Cardiac fibroblast (primary cell): ENCODE results near the gene SESTD1.
A peak's percentile ranks its signal among the peaks of the same experiment; 100 is the strongest.

Source experiments
- DNase-seq, 2 donors: peaks; one replicate each; pipeline versions ENCODE4 v3.0.0 to v3.0.0-alpha.2; 2010; ENCODE audit warnings: low read depth in 2 of 2
- H3K4me3 ChIP-seq, 2 donors: replicated peaks in 1 of 2; 1 replicate in 1 of 2; 2 replicates in 1 of 2; pipeline ENCODE4 v1.5.1; 2011; ENCODE audit warnings: low read depth in 2 of 2, low read length in 2 of 2, mild to moderate bottlenecking in 2 of 2, moderate library complexity in 1 of 2
- CTCF ChIP-seq: IDR thresholded peaks from one replicate; pipeline ENCODE4 v1.5.1; 2011; ENCODE audit warnings: low read depth, mild to moderate bottlenecking, low read length, inconsistent platforms

The SESTD1 gene

DNA sequence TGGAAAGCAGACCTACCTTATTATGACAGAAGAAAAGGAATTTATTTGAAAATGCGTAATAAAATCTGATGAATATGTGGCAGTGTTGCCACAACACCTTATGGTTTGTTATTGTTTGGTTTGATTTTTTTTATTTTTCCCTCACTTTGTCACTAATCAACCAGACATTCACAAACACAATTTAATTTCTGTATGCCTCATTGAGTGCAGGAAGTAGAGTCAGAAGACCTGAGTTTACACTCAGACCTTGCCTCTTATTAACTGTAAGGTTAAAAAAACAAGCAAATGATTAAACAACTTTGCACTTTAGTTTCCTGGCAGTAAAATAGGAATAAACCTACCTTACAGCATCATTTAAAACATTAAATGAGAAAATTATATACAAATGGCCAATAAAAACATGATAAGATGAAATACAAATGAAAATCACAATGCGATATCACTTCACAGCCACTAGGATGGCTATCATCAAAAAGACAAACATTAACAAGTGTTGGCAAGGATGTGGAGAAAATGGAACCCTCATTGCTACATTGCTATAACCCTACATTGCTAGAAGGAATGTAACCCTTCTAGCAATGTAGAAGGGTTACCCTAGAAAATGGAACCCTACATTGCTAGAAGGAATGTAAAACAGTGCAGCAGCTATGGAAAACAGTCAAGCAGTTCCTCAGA, 3.3 kb downstream of the SESTD1 start:
- peak; percentile 19 for TF ChIP-seq CTCF
- no peak overlapping the region for H3K4me3 ChIP-seq
- DNase-seq, result no peak

DNA sequence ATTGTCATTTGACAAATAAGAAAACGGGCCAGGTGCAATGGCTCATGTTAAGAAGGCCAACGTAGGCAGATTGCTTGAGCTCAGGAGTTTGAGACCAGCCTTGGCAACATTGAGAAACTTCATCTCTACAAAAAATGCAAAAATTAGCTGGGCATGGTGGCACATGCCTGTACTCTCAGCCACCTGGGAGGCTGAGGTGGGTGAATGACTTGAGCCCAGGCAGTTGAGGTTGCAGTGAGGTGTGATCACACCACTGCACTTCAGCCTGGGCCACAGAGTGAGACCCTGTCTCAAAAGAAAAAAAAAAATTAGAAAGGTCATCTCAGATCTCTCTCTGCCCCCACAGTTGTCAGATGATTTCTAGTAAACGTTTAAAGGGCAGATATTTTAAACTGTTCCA, 4.4 kb downstream of the SESTD1 start:
- no peak for TF ChIP-seq CTCF
- DNase-seq, result no peak

GRCh38 chr2:179255129-179255528, 9.5 kb downstream of the SESTD1 start:
- H3K4me3 ChIP-seq, result no peak overlapping the region
- no peak for TF ChIP-seq CTCF
- DNase-seq, result no peak

More for the DNA sequence above, 4.4 kb downstream of the SESTD1 start:
- no peak overlapping the region for H3K4me3 ChIP-seq

GRCh38 chr2:179253226-179253625, 11.4 kb downstream of the SESTD1 start:
- no peak for DNase-seq
- TF ChIP-seq CTCF, result no peak
- H3K4me3 ChIP-seq, result no peak overlapping the region

GRCh38 chr2:179252423-179252822, 12.2 kb downstream of the SESTD1 start:
- TF ChIP-seq CTCF, result no peak
- no peak overlapping the region for H3K4me3 ChIP-seq
- DNase-seq, result no peak

GRCh38 chr2:179251870-179252269, 12.8 kb downstream of the SESTD1 start:
- no peak for DNase-seq
- TF ChIP-seq CTCF, result no peak
- H3K4me3 ChIP-seq, result no peak overlapping the region

DNA sequence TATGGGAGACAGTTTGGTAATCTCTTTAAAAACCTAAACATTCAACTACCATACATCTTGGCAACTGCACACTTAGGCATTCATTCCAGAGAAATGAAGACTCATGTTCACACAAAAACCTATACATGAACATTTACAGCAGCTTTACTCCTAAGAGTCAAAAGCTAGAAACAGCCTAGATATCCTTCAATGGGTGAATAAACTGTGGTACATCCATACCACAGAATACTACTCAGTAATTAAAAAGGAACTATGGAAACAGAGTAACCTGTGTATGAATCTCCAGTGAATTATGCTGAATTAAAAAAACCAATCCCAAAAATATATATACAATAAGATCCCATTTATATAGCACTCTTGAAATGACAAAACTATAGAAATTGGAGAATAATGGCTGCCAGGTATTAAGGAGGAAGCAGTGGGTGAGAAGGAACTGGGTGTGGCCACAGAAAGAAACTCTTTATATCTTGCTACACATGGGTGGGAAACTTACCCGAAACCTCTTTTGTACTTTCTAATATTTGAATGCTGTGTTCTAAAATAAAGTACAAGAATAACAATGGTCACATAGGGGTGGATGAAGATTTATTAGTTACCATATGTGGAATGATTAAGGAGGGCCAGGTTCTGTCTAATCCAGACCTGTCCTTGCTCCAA, 13.7 kb downstream of the SESTD1 start:
- H3K4me3 ChIP-seq, result no peak overlapping the region
- no peak for DNase-seq
- TF ChIP-seq CTCF, result no peak
